ENCODE results near the gene ZRANB3. TPM values are rescaled to one million over a fixed set of nuclear protein-coding genes. Genes with fewer than 3 reads are reported as not detected.

The ZRANB3 gene
- total RNA-seq, 1 donor from 2014 or later, result 8.9 TPM

DNA sequence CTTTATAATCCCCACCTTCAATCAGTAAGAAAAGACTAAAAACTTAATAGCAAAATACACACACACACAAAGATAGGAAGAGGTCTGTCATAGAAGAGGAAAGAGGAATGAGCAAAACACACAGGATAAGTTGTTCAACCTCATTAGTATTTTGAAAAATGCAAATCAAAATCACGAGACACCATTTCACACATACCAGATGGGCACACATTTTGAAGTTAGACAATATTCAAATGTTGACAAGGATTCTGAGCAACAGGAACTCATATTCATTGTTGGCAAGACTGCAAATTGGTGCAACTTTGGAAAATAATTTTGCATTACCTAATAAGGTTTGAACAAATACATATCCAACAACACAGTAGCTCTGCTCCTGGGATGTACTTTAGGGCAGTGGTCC is 351.3 kb downstream of the ZRANB3 start:
- Histone ChIP-seq H3K27ac (ENCODE audit: low read depth, low read length) (no peak overlapping the region), H2AFZ (ENCODE audit: low read depth, low read length) (no peak overlapping the region), H4K20me1 (ENCODE audit: insufficient read depth, low read length) (no peaks in the 10 kb centered on the region), H3K27me3 (ENCODE audit: insufficient read depth, low read length) (no peaks in the 10 kb centered on the region), H3K79me2 (ENCODE audit: insufficient read depth, low read length) (no peaks in the 10 kb centered on the region), H3K4me2 (ENCODE audit: low read length) (no peak overlapping the region), H3K9ac (ENCODE audit: low read length) (no peak overlapping the region), H3K4me1 (ENCODE audit: insufficient read depth, low read length) (no peaks in the 10 kb centered on the region), H3K4me3 (ENCODE audit: insufficient read depth, low read depth, low read length) (no peak overlapping the region), H3K9me3 (ENCODE audit: insufficient read depth, low read depth, low read length) (no peaks in the 10 kb centered on the region), H3K36me3 (ENCODE audit: insufficient read depth, low read length) (no peaks in the 10 kb centered on the region)
- H3K36me3 Mint-ChIP-seq (ENCODE audit: low read depth, unreplicated experiment), result peaks cover 20% of the 10 kb centered on the region
- no peak for TF ChIP-seq EZH2 (IDR thresholded peaks at IDR 0.05; ENCODE audit: insufficient read depth, low read length)
- TF ChIP-seq CTCF (IDR thresholded peaks at IDR 0.05; ENCODE audit: insufficient read depth, low read depth, low read length), result no peak
- no peak overlapping the region for H3K27ac Mint-ChIP-seq (ENCODE audit: unreplicated experiment)
- H3K4me3 Mint-ChIP-seq (ENCODE audit: unreplicated experiment), result no peak overlapping the region
- no peaks in the 10 kb centered on the region for H3K27me3 Mint-ChIP-seq (ENCODE audit: low read depth, unreplicated experiment)
- FAIRE-seq (no peak), DNase-seq (ENCODE audit: low read depth) (no peak)
- peaks cover 4% of the 10 kb centered on the region for H3K9me3 Mint-ChIP-seq (ENCODE audit: unreplicated experiment)
- no peaks in the 10 kb centered on the region for H3K4me1 Mint-ChIP-seq (ENCODE audit: low read depth, unreplicated experiment)

DNA sequence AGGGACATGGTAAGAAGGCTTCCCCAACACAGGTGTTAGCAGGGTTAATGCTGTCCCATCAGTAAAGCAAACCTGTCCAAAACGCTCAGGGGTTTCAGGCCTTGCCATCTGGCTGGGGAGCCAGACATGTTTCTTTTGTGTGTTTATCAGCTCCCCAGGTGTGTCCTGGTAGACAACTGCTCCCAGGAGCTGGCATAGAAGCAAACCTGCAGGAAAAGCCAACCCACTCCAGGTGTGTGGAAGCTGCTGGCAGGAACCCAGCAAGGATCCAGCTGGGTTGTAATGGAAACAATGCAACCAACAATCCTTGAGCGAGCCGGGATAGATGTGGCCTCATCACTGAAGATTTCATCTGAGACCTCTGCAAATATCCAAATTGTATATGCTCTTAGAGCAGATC is 355.8 kb downstream of the ZRANB3 start:
- H3K79me2 ChIP-seq (ENCODE audit: insufficient read depth, low read length), result no peaks in the 10 kb centered on the region
- H3K27me3 ChIP-seq (ENCODE audit: insufficient read depth, low read length), result no peaks in the 10 kb centered on the region
- no peak overlapping the region for H3K9ac ChIP-seq (ENCODE audit: low read length)
- H3K27ac Mint-ChIP-seq (ENCODE audit: unreplicated experiment), result no peak overlapping the region
- peaks cover 4% of the 10 kb centered on the region for H3K36me3 ChIP-seq (ENCODE audit: insufficient read depth, low read length)
- no peak for DNase-seq (ENCODE audit: low read depth)
- H3K36me3 Mint-ChIP-seq (ENCODE audit: low read depth, unreplicated experiment), result peaks cover 33% of the 10 kb centered on the region
- no peak overlapping the region for H2AFZ ChIP-seq (ENCODE audit: low read depth, low read length)
- H3K4me2 ChIP-seq (ENCODE audit: low read length), result no peak overlapping the region
- no peak overlapping the region for H3K4me3 Mint-ChIP-seq (ENCODE audit: unreplicated experiment)
- no peak for TF ChIP-seq CTCF (IDR thresholded peaks at IDR 0.05; ENCODE audit: insufficient read depth, low read depth, low read length)
- no peak for TF ChIP-seq EZH2 (IDR thresholded peaks at IDR 0.05; ENCODE audit: insufficient read depth, low read length)
- H4K20me1 ChIP-seq (ENCODE audit: insufficient read depth, low read length), result no peaks in the 10 kb centered on the region
- no peaks in the 10 kb centered on the region for H3K9me3 ChIP-seq (ENCODE audit: insufficient read depth, low read depth, low read length)
- H3K9me3 Mint-ChIP-seq (ENCODE audit: unreplicated experiment), result peaks cover 7% of the 10 kb centered on the region
- H3K4me3 ChIP-seq (ENCODE audit: insufficient read depth, low read depth, low read length), result no peak overlapping the region
- no peaks in the 10 kb centered on the region for H3K4me1 Mint-ChIP-seq (ENCODE audit: low read depth, unreplicated experiment)
- H3K4me1 ChIP-seq (ENCODE audit: insufficient read depth, low read length), result no peaks in the 10 kb centered on the region
- H3K27ac ChIP-seq (ENCODE audit: low read depth, low read length), result no peak overlapping the region
- no peaks in the 10 kb centered on the region for H3K27me3 Mint-ChIP-seq (ENCODE audit: low read depth, unreplicated experiment)
- no peak for FAIRE-seq

- H3K4me1 Mint-ChIP-seq (ENCODE audit: low read depth, unreplicated experiment), result no peaks in the 10 kb centered on the region
- H3K27ac Mint-ChIP-seq (ENCODE audit: unreplicated experiment), result no peak overlapping the region
- Histone ChIP-seq H3K27ac (ENCODE audit: low read depth, low read length) (no peak overlapping the region), H3K79me2 (ENCODE audit: insufficient read depth, low read length) (no peaks in the 10 kb centered on the region), H2AFZ (ENCODE audit: low read depth, low read length) (no peak overlapping the region), H3K36me3 (ENCODE audit: insufficient read depth, low read length) (peaks cover 7% of the 10 kb centered on the region), H3K9me3 (ENCODE audit: insufficient read depth, low read depth, low read length) (no peaks in the 10 kb centered on the region), H3K4me3 (ENCODE audit: insufficient read depth, low read depth, low read length) (no peak overlapping the region), H4K20me1 (ENCODE audit: insufficient read depth, low read length) (no peaks in the 10 kb centered on the region), H3K4me2 (ENCODE audit: low read length) (no peak overlapping the region), H3K9ac (ENCODE audit: low read length) (no peak overlapping the region), H3K27me3 (ENCODE audit: insufficient read depth, low read length) (no peaks in the 10 kb centered on the region), H3K4me1 (ENCODE audit: insufficient read depth, low read length) (no peaks in the 10 kb centered on the region)
- peaks cover 7% of the 10 kb centered on the region for H3K9me3 Mint-ChIP-seq (ENCODE audit: unreplicated experiment)
- H3K4me3 Mint-ChIP-seq (ENCODE audit: unreplicated experiment), result no peak overlapping the region
- no peak for FAIRE-seq
- no peak for TF ChIP-seq CTCF (IDR thresholded peaks at IDR 0.05; ENCODE audit: insufficient read depth, low read depth, low read length)
- no peak for TF ChIP-seq EZH2 (IDR thresholded peaks at IDR 0.05; ENCODE audit: insufficient read depth, low read length)
- no peaks in the 10 kb centered on the region for H3K27me3 Mint-ChIP-seq (ENCODE audit: low read depth, unreplicated experiment)
- peaks cover 33% of the 10 kb centered on the region for H3K36me3 Mint-ChIP-seq (ENCODE audit: low read depth, unreplicated experiment)
- DNase-seq (ENCODE audit: low read depth), result no peak
These were observed 356.3 kb downstream of the ZRANB3 start for GRCh38 chr2:135174810-135175093.
